Transverse colon (tissue), 4 donors: ENCODE results near the gene MUSTN1.

Experiments
- CTCF ChIP-seq, 5 experiments: fragments of 200-600 bp in 3 of 5; fragments of 450-650 bp in 2 of 5; sonication (generic) in 3 of 5; IDR thresholded peaks; 1 replicate in 2 of 5; 2 replicates in 3 of 5; pipeline ENCODE4 v1.5.1; 2016 to 2017; ENCODE audit warnings: antibody characterized with exemption in 5 of 5, inconsistent platforms in 3 of 5, mild to moderate bottlenecking in 2 of 5, moderate library complexity in 1 of 5
- POLR2A ChIP-seq: fragments of 450-650 bp; IDR thresholded peaks from one replicate; pipeline ENCODE4 v1.6.1; 2016; ENCODE audit warnings: antibody characterized with exemption, mild to moderate bottlenecking, moderate library complexity
- POLR2AphosphoS5 ChIP-seq, 3 donors: sonication (generic); formaldehyde crosslinking; IDR thresholded peaks; one replicate each; pipeline ENCODE4 v1.6.1; 2016; ENCODE audit warnings: antibody characterized with exemption in 3 of 3

- no peak for TF ChIP-seq CTCF (IDR thresholded peaks at IDR 0.05)
- TF ChIP-seq POLR2A, result no peak
- TF ChIP-seq POLR2AphosphoS5 (IDR thresholded peaks at IDR 0.05), result no peak
These were observed 39.4 kb downstream of the MUSTN1 start for GRCh38 chr3:52795298-52795900.
